ENCODE results near the gene TRIM44.

TRIM44 gene

GRCh38 chr11:35662649-35663407 is at the start of gene TRIM44:
Gene TRIM44 (plus strand): TSS chr11:35662775. CDS start chr11:35663112, 337 bp downstream.
- DNase-seq (ENCODE audit: low spot score) = peak; percentile 76

- no peak for DNase-seq (ENCODE audit: low spot score)
Measured at GRCh38 chr11:35614939-35615569, 47.5 kb upstream of the TRIM44 start.

- DNase-seq (ENCODE audit: low spot score) = peak; percentile 63
Measured at GRCh38 chr11:35615921-35616900, 46.4 kb upstream of the TRIM44 start.

GRCh38 chr11:35617316-35617686 is 45.3 kb upstream of the TRIM44 start:
- DNase-seq (ENCODE audit: low spot score) = no peak

GRCh38 chr11:35617687-35618496 is 44.7 kb upstream of the TRIM44 start, which contains the start of gene FJX1:
Gene FJX1 (plus strand): TSS chr11:35618460. CDS start chr11:35618637, 177 bp downstream.
- DNase-seq (ENCODE audit: low spot score) = peak; percentile 91

GRCh38 chr11:35618497-35619115 is 44.0 kb upstream of the TRIM44 start:
- no peak for DNase-seq (ENCODE audit: low spot score)

- peak; percentile 41 for DNase-seq (ENCODE audit: low spot score)
Measured at GRCh38 chr11:35619116-35619854, 43.3 kb upstream of the TRIM44 start.

GRCh38 chr11:35619855-35620640 is 42.5 kb upstream of the TRIM44 start:
- DNase-seq (ENCODE audit: low spot score) = peak; percentile 92

GRCh38 chr11:35620795-35621194 is 41.8 kb upstream of the TRIM44 start:
- peak; percentile 19 for DNase-seq (ENCODE audit: low spot score)

GRCh38 chr11:35621620-35622019 is 41.0 kb upstream of the TRIM44 start:
- no peak for DNase-seq (ENCODE audit: low spot score)

GRCh38 chr11:35622070-35622469 is 40.5 kb upstream of the TRIM44 start:
- DNase-seq (ENCODE audit: low spot score) = peak; percentile 76

- DNase-seq (ENCODE audit: low spot score) = peak; percentile 73
Measured at GRCh38 chr11:35623621-35624168, 38.9 kb upstream of the TRIM44 start.

GRCh38 chr11:35624316-35624715 is 38.3 kb upstream of the TRIM44 start:
- DNase-seq (ENCODE audit: low spot score) = no peak

- DNase-seq (ENCODE audit: low spot score) = no peak
Measured at GRCh38 chr11:35624781-35625180, 37.8 kb upstream of the TRIM44 start.

GRCh38 chr11:35626501-35626900 is 36.1 kb upstream of the TRIM44 start:
- DNase-seq (ENCODE audit: low spot score) = no peak

GRCh38 chr11:35629511-35629910 is 33.1 kb upstream of the TRIM44 start:
- DNase-seq (ENCODE audit: low spot score) = no peak

- DNase-seq (ENCODE audit: low spot score) = peak; percentile 99
Measured at GRCh38 chr11:35629914-35630313, 32.7 kb upstream of the TRIM44 start.

- no peak for DNase-seq (ENCODE audit: low spot score)
Measured at GRCh38 chr11:35631891-35632290, 30.7 kb upstream of the TRIM44 start.

GRCh38 chr11:35632301-35632700 is 30.3 kb upstream of the TRIM44 start:
- peak; percentile 39 for DNase-seq (ENCODE audit: low spot score)

Measured in kidney capillary endothelial cell (primary cell).